Measurements from ENCODE around the gene DLGAP4. TPM values are rescaled to one million over a fixed set of nuclear protein-coding genes. Genes with fewer than 3 reads are reported as not detected.

Gene DLGAP4
- total and polyA plus RNA-seq, 10 of the 15 experiments (the other 5 are each of a cell fraction or from before 2014, with no cell fraction given), result 0.42 to 43.3 (median 19.0) TPM

DNA sequence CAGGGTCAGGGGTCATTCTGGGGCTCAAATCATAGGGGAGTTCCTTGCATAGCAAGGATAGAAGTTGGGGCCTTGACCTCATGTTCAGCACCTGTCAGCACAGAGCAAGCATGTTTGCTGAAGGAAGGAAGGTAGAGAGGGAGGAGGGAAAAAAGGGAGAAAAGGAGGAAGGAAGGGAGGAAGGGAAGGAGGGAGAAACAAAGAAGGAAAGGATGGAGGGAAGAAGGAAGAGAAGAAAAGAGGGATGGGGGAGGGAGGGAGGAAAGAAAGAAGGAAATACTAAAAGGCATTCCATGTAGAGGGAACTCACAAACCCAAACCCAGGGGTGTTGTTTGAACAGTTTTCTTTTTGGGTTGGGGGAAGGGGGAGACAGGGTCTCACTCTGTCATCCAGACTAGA is 80.1 kb downstream of the DLGAP4 start (continued):
- TF ChIP-seq NFYA (IDR thresholded peaks at IDR 0.05; ENCODE audit: borderline replicate concordance, low read depth, low read length) (no peak), SMAD5 (IDR thresholded peaks at IDR 0.05; ENCODE audit: low read depth) (no peak), ZBTB40 (IDR thresholded peaks at IDR 0.05; ENCODE audit: borderline replicate concordance) (no peak), HDAC6 (IDR thresholded peaks at IDR 0.05; ENCODE audit: unreplicated experiment) (no peak), HDGF (IDR thresholded peaks at IDR 0.05) (no peak)
- TF ChIP-seq, protein P1, sequence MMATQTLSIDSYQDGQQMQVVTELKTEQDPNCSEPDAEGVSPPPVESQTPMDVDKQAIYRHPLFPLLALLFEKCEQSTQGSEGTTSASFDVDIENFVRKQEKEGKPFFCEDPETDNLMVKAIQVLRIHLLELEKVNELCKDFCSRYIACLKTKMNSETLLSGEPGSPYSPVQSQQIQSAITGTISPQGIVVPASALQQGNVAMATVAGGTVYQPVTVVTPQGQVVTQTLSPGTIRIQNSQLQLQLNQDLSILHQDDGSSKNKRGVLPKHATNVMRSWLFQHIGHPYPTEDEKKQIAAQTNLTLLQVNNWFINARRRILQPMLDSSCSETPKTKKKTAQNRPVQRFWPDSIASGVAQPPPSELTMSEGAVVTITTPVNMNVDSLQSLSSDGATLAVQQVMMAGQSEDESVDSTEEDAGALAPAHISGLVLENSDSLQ (IDR thresholded peaks at IDR 0.05), result no peak
- TF ChIP-seq, protein P2, sequence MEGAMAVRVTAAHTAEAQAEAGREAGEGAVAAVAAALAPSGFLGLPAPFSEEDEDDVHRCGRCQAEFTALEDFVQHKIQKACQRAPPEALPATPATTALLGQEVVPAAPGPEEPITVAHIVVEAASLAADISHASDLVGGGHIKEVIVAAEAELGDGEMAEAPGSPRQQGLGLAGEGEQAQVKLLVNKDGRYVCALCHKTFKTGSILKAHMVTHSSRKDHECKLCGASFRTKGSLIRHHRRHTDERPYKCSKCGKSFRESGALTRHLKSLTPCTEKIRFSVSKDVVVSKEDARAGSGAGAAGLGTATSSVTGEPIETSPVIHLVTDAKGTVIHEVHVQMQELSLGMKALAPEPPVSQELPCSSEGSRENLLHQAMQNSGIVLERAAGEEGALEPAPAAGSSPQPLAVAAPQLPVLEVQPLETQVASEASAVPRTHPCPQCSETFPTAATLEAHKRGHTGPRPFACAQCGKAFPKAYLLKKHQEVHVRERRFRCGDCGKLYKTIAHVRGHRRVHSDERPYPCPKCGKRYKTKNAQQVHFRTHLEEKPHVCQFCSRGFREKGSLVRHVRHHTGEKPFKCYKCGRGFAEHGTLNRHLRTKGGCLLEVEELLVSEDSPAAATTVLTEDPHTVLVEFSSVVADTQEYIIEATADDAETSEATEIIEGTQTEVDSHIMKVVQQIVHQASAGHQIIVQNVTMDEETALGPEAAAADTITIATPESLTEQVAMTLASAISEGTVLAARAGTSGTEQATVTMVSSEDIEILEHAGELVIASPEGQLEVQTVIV (IDR thresholded peaks at IDR 0.05; ENCODE audit: borderline replicate concordance, partially characterized antibody), result no peak

Measured in GM12878 (cell line).